HepG2 (cell line): ENCODE results near the gene MB21D2. TPM values are rescaled to one million over a fixed set of nuclear protein-coding genes. Genes with fewer than 3 reads are reported as not detected.
A peak's percentile ranks its signal among the peaks of the same experiment; 100 is the strongest.

Source experiments
- ATAC-seq: fragments of 200-7000 bp; cut with Tn5 transposase; 3 replicates; pipeline ENCODE4 v1.9.1; 2020; ENCODE audit warnings: mild to moderate bottlenecking, moderate library complexity
- BruUV-seq: library from RNA; stranded (reverse); fragments of 400-500 nt; replicated peaks from 2 replicates; lab custom pipeline; 2021; lab: Mats Ljungman, UMichigan
- CTCF ChIA-PET: fragments of 300-600 bp; formaldehyde crosslinking; extraction: SDS; loops from one replicate; lab custom pipeline; 2021; ENCODE audit warnings: low total read pairs, inconsistent platforms, low intra/inter-chr PET ratio; lab: Yijun Ruan, JAX
- POLR2A ChIA-PET: fragments of 350-600 bp; sonication (Branson Sonifier 250); formaldehyde crosslinking; loops from one replicate; lab custom pipeline; 2020; ENCODE audit warnings: antibody characterized with exemption, inconsistent platforms; lab: Yijun Ruan, JAX
- DNase-seq: peaks from one replicate; pipeline ENCODE4 v3.0.0-alpha.2; 2015; ENCODE audit warnings: low spot score
- FAIRE-seq: peaks from 3 replicates; lab custom pipeline; 2011; peaks lifted over from hg19 to GRCh38; lab: Jason Lieb, UNC
- H2AFZ ChIP-seq: one replicate; pipeline ENCODE4 v1.6.1; 2011; ENCODE audit warnings: low read length, inconsistent platforms
- H3K27ac ChIP-seq: fragments of 300-600 bp; 3 replicates; pipeline ENCODE4 v1.8.0; 2011; ENCODE audit warnings: mixed run types, mild to moderate bottlenecking, mixed read lengths, low read length, inconsistent platforms; ENCODE audit not compliant: insufficient read depth; ENCODE audit errors: extremely low read length
- H3K27me3 ChIP-seq, 2 experiments: fragments of 200-600 bp in 1 of 2; 2 replicates in 1 of 2; 3 replicates in 1 of 2; pipeline versions ENCODE4 v1.6.0 to v1.8.0; 2011; ENCODE audit warnings: low read length in 2 of 2, mild to moderate bottlenecking in 2 of 2, moderate library complexity in 2 of 2, inconsistent platforms in 1 of 2; ENCODE audit not compliant: insufficient read depth in 2 of 2, control insufficient read depth in 1 of 2
- H3K36me3 ChIP-seq, 2 experiments: fragments of 200-600 bp in 1 of 2; replicated peaks in 1 of 2; 2 replicates in 1 of 2; 3 replicates in 1 of 2; pipeline versions ENCODE4 v1.5.1 to v1.8.0; 2011; ENCODE audit warnings: low read length in 2 of 2, inconsistent platforms in 1 of 2; ENCODE audit not compliant: insufficient read depth in 2 of 2, control insufficient read depth in 1 of 2
- H3K4me1 ChIP-seq: 2 replicates; pipeline ENCODE4 v1.5.1; 2012; ENCODE audit warnings: low read length, inconsistent platforms; ENCODE audit not compliant: insufficient read depth
- H3K4me2 ChIP-seq: 2 replicates; pipeline ENCODE4 v1.6.0; 2011; ENCODE audit warnings: low read depth, low read length, inconsistent platforms
- H3K4me3 ChIP-seq, 3 experiments: fragments of 200-600 bp in 1 of 3; sonication (generic), shearing (Covaris generic) in 1 of 3; replicated peaks in 1 of 3; 2 replicates each; pipeline ENCODE4 v1.5.1; 2011 to 2016; ENCODE audit warnings: low read length in 3 of 3, inconsistent platforms in 2 of 3, low read depth in 2 of 3, mild to moderate bottlenecking in 2 of 3, control low read depth in 1 of 3, mixed read lengths in 1 of 3; ENCODE audit not compliant: insufficient read depth in 1 of 3
- H3K79me2 ChIP-seq: one replicate; pipeline ENCODE4 v1.6.1; 2011; ENCODE audit warnings: low read length, inconsistent platforms; ENCODE audit not compliant: insufficient read depth
- H3K9ac ChIP-seq: 2 replicates; pipeline ENCODE4 v1.6.0; 2011; ENCODE audit warnings: mild to moderate bottlenecking, low read depth, low read length, inconsistent platforms; ENCODE audit not compliant: insufficient read depth
- H3K9me3 ChIP-seq: 2 replicates; pipeline ENCODE4 v1.5.1; 2012; ENCODE audit warnings: mild to moderate bottlenecking, low read length
- H4K20me1 ChIP-seq: 2 replicates; pipeline ENCODE4 v1.6.0; 2011; ENCODE audit warnings: inconsistent platforms, mild to moderate bottlenecking, low read length, moderate library complexity; ENCODE audit not compliant: insufficient read depth
- ETV5 ChIP-seq: IDR thresholded peaks from 2 replicates; pipeline ENCODE4 v1.6.1; 2018; ENCODE audit warnings: missing biosample characterization, missing genetic modification reagents, inconsistent platforms, borderline replicate concordance
- HNRNPLL ChIP-seq: fragments of 200-400 bp; formaldehyde crosslinking; IDR thresholded peaks from 2 replicates; pipeline ENCODE4 v1.6.1; 2017; ENCODE audit warnings: mild to moderate bottlenecking, low read depth, low read length; ENCODE audit not compliant: poor library complexity, severe bottlenecking
- IRF2 ChIP-seq: IDR thresholded peaks from 2 replicates; pipeline ENCODE4 v1.6.1; 2018; ENCODE audit warnings: missing genetic modification reagents, missing compliant biosample characterization
- KDM5B ChIP-seq: sonication (generic); formaldehyde crosslinking; IDR thresholded peaks from 2 replicates; pipeline ENCODE4 v1.4.0; 2020; ENCODE audit warnings: missing genetic modification reagents, mild to moderate bottlenecking, borderline replicate concordance
- NFE2L1 ChIP-seq: sonication (generic); formaldehyde crosslinking; IDR thresholded peaks from 2 replicates; pipeline ENCODE4 v1.4.0; 2020; ENCODE audit warnings: missing genetic modification reagents, mild to moderate bottlenecking, borderline replicate concordance
- SOX6 ChIP-seq, 2 experiments: fragments of 450-650 bp in 1 of 2; sonication (generic) in 1 of 2; formaldehyde crosslinking in 1 of 2; IDR thresholded peaks; 2 replicates each; pipeline versions ENCODE4 v1.4.0 to v1.6.1; 2017 to 2020; ENCODE audit warnings: antibody characterized with exemption in 1 of 2, mild to moderate bottlenecking in 1 of 2, missing genetic modification reagents in 1 of 2
- ZNF337 ChIP-seq: sonication (generic); formaldehyde crosslinking; IDR thresholded peaks from 2 replicates; pipeline ENCODE4 v1.5.1; 2020; ENCODE audit warnings: missing genetic modification reagents, low read depth, mild to moderate bottlenecking, borderline replicate concordance
- ZNF558 ChIP-seq: sonication (generic); formaldehyde crosslinking; IDR thresholded peaks from 2 replicates; pipeline ENCODE4 v1.9.0; 2022; ENCODE audit warnings: mild to moderate bottlenecking, missing genetic modification reagents, borderline replicate concordance
- ZNF737 ChIP-seq: sonication (generic); formaldehyde crosslinking; IDR thresholded peaks from 2 replicates; pipeline ENCODE4 v1.5.0; 2020; ENCODE audit warnings: missing genetic modification reagents, mild to moderate bottlenecking, borderline replicate concordance
- WGBS: methylation state at CpG from one replicate; pipeline ENCODE4 v1.1.6; 2017; ENCODE audit warnings: low lambda C conversion rate; 5-methylcytosine and 5-hydroxymethylcytosine counted together
- in situ Hi-C: cut with HindIII; loops from 2 replicates; pipeline ENCODE4 v1.10.0; 2017; ENCODE audit warnings: low pct_unique_long_range_greater_than_20kb; ENCODE audit not compliant: extremely low pct_ligation_motif_present
- intact Hi-C: fragments of 100-400 bp; cut with micrococcal nuclease; formaldehyde crosslinking; loops from one replicate; pipeline ENCODE4 v1.10.0; 2022; ENCODE audit not compliant: unreplicated experiment
- polyA plus RNA-seq, 8 experiments: library from polyadenylated mRNA; depleted of rRNA in 3 of 8; stranded (reverse) in 7 of 8; unstranded in 1 of 8; fragments of >200 nt; fragmentation: Illumina TruSeq in 4 of 8; extraction: Trizol in 4 of 8; gene quantifications; 2 replicates each; pipeline versions ENCODE4 v1.2.1 to v1.2.3, GENCODE V29; 2011 to 2016; ENCODE audit warnings: low read depth in 4 of 8, missing spikeins in 1 of 8, mixed read lengths in 1 of 8; ENCODE audit not compliant: insufficient read depth in 1 of 8
- total RNA-seq, 5 experiments: library from RNA; depleted of rRNA; stranded (reverse); fragments of >200 nt; fragmentation: Illumina TruSeq; extraction: Trizol; gene quantifications; 2 replicates each; pipeline ENCODE4 v1.2.3, GENCODE V29; 2016; ENCODE audit warnings: low read depth in 1 of 5

The MB21D2 gene
- total and polyA plus RNA-seq, 2 of the 13 experiments (the other 11 are each of a cell fraction or from before 2014, with no cell fraction given): 0.90 to 1.6 TPM

GRCh38 chr3:192916371-192917027, 1.2 kb downstream of the MB21D2 start:
- H3K4me3 ChIP-seq: peak overlapping the region; percentile 82 to 94 (median 89)
- no TSS peak for BruUV-seq
- intact Hi-C loops: loop anchor here (1.0 to 10.0 kb wide), 5 partner anchors 19 to 124 kb away; no protein-coding TSS in a partner anchor
- no peaks in the 10 kb centered on the region for H3K36me3 ChIP-seq
- H3K27ac ChIP-seq: no peak overlapping the region
- H2AFZ ChIP-seq: no peak overlapping the region
- H3K9me3 ChIP-seq: no peaks in the 10 kb centered on the region
- TF ChIP-seq SOX6 (IDR thresholded peaks at IDR 0.05): no peak
- TF ChIP-seq SOX6 (CRISPR knock-in tag; IDR thresholded peaks at IDR 0.05): 0 out of 2 replicates have a peak, but pooled peaks have one; percentile 13
- 0 out of 2 replicates have a peak, but pooled peaks have one; percentile 32 for TF ChIP-seq ZNF558 (CRISPR knock-in tag)
- TF ChIP-seq NFE2L1 (CRISPR knock-in tag): no peak
- TF ChIP-seq HNRNPLL: peak; percentile 27
- TF ChIP-seq KDM5B: 0 out of 2 replicates have a peak, but pooled peaks have one; percentile 5
- 0 out of 2 replicates have a peak, but pooled peaks have one; percentile 4 for TF ChIP-seq ZNF737 (CRISPR knock-in tag)
- TF ChIP-seq ZNF337: no peak
- 0 out of 2 replicates have a peak, but pooled peaks have one; percentile 6 for TF ChIP-seq IRF2
- TF ChIP-seq ETV5 (CRISPR knock-in tag): 0 out of 2 replicates have a peak, but pooled peaks have one; percentile 14
- DNase-seq: no peak
- 0 out of 2 replicates have a peak, but pooled peaks cover 8% of the 10 kb centered on the region for H4K20me1 ChIP-seq
- peaks cover 0 to 28% of the 10 kb centered on the region in 2 experiments; a peak in 2 of 5 replicates for H3K27me3 ChIP-seq
- ChIA-PET POLR2A (interaction anchor here (0.6 to 2.7 kb wide), 5 partner anchors 18 to 38 kb away, joined by 3 to 25 read pairs (median 4); no protein-coding TSS in a partner anchor), CTCF (no interaction called here)
- peak overlapping the region; percentile 71 for H3K4me2 ChIP-seq
- H3K4me1 ChIP-seq: peaks cover 16% of the 10 kb centered on the region
- in situ Hi-C loops: loop anchor here (25.0 kb wide), 1 partner anchor 671 kb away; the partner anchor contains the start of gene OPA1
- WGBS: 1% methylated on average over 12 of the region's 35 CpGs
- ATAC-seq: peak; percentile 51
- no peaks in the 10 kb centered on the region for H3K79me2 ChIP-seq
- no peak for FAIRE-seq
- H3K9ac ChIP-seq: peak overlapping the region; percentile 66
